Activated T-cell treated with anti-CD3 and anti-CD28 coated beads, Interleukin-2, amount 50 U/mL, for 72 hours (primary cell): ENCODE measurements around the gene ONECUT2. TPM values are rescaled to one million over a fixed set of nuclear protein-coding genes. Genes with fewer than 3 reads are reported as not detected.

ENCODE experiments used
- ATAC-seq, 2 donors: fragments of 150-1000 bp; cut with Tn5 transposase; replicated peaks in 1 of 2; 2 replicates each; pipeline ENCODE4 v1.10.0; 2021; ENCODE audit warnings: moderate library complexity in 2 of 2, mild to moderate bottlenecking in 1 of 2
- DNase-seq, 2 donors: peaks; one replicate each; pipeline ENCODE4 v3.0.0; 2021 to 2022; ENCODE audit warnings: mixed read lengths in 1 of 2
- H3K27ac Mint-ChIP-seq: one replicate; pipeline ENCODE4 v1.8.0; 2022; ENCODE audit warnings: mild to moderate bottlenecking, moderate library complexity, mixed read lengths
- H3K27me3 Mint-ChIP-seq: one replicate; pipeline ENCODE4 v1.8.0; 2022; ENCODE audit warnings: low read depth, mixed read lengths
- H3K36me3 Mint-ChIP-seq, 2 donors: one replicate each; pipeline ENCODE4 v1.8.0; 2022; ENCODE audit warnings: mixed read lengths in 2 of 2, mild to moderate bottlenecking in 1 of 2; ENCODE audit not compliant: insufficient read depth in 2 of 2
- H3K4me1 Mint-ChIP-seq: one replicate; pipeline ENCODE4 v1.8.0; 2022; ENCODE audit warnings: low read depth, mixed read lengths
- H3K4me3 Mint-ChIP-seq, 2 donors: one replicate each; pipeline ENCODE4 v1.8.0; 2022; ENCODE audit warnings: mild to moderate bottlenecking in 2 of 2, mixed read lengths in 2 of 2, moderate library complexity in 2 of 2
- H3K9me3 Mint-ChIP-seq, 2 donors: one replicate each; pipeline ENCODE4 v1.8.0; 2022; ENCODE audit warnings: mixed read lengths in 2 of 2
- total RNA-seq, 2 donors: library from RNA; stranded (reverse); gene quantifications; one replicate each; pipeline ENCODE4 v1.2.3, GENCODE V29; 2022

The ONECUT2 gene
- total RNA-seq, 2 donors from 2014 or later: 0.02 TPM

DNA sequence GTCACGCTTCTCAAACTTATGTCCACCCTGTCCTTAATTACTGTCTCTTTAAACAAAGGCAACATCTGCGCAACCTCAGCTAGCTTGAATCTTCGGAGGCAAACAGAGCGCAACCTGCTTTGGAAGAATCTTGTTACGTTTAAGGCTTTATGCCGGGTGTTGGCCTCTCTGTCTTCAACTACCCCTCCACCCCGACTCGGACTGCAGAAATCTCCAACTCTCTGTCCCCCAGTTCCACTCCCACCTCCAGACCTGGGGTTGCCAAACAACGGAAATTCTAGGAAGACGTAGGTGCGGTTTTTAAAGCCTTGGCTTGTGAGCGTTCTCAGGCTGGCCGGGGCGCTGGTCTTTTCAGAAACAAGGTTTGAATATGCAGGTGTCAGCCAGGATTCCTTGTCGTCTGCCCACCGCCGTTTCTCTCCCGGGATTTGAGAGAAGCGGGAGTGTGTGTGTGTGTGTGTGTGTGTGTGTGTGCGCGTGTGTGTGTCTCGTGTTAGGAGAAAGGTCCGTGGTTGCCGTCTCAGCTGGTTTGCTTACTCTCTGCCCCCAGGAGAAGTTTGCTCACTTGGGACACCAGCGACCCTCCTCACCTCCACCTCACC lies 1.1 kb upstream of the ONECUT2 start:
- no peak for ATAC-seq

DNA sequence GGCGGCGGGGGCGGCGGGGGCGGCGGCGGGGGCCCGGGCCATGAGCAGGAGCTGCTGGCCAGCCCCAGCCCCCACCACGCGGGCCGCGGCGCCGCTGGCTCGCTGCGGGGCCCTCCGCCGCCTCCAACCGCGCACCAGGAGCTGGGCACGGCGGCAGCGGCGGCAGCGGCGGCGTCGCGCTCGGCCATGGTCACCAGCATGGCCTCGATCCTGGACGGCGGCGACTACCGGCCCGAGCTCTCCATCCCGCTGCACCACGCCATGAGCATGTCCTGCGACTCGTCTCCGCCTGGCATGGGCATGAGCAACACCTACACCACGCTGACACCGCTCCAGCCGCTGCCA lies 644 bp downstream of the ONECUT2 start:
- ATAC-seq (no peak), DNase-seq (no peak)
- Mint-ChIP-seq H3K4me1 (peaks cover 36% of the 10 kb centered on the region), H3K9me3 (no peaks in the 10 kb centered on the region), H3K36me3 (peaks cover 7 to 10% of the 10 kb centered on the region in 2 donors), H3K27ac (no peak overlapping the region), H3K27me3 (peaks cover 85% of the 10 kb centered on the region), H3K4me3 (peak overlapping the region; percentile 81 to 84)

More for the DNA sequence above, 1.1 kb upstream of the ONECUT2 start:
- Mint-ChIP-seq H3K4me1 (peaks cover 39% of the 10 kb centered on the region), H3K9me3 (peaks cover 0 to 4% of the 10 kb centered on the region in 2 donors), H3K27me3 (peaks cover 89% of the 10 kb centered on the region), H3K27ac (no peak overlapping the region), H3K36me3 (peaks cover 11 to 16% of the 10 kb centered on the region in 2 donors), H3K4me3 (peak overlapping the region; percentile 74 to 76)
- DNase-seq: no peak

DNA sequence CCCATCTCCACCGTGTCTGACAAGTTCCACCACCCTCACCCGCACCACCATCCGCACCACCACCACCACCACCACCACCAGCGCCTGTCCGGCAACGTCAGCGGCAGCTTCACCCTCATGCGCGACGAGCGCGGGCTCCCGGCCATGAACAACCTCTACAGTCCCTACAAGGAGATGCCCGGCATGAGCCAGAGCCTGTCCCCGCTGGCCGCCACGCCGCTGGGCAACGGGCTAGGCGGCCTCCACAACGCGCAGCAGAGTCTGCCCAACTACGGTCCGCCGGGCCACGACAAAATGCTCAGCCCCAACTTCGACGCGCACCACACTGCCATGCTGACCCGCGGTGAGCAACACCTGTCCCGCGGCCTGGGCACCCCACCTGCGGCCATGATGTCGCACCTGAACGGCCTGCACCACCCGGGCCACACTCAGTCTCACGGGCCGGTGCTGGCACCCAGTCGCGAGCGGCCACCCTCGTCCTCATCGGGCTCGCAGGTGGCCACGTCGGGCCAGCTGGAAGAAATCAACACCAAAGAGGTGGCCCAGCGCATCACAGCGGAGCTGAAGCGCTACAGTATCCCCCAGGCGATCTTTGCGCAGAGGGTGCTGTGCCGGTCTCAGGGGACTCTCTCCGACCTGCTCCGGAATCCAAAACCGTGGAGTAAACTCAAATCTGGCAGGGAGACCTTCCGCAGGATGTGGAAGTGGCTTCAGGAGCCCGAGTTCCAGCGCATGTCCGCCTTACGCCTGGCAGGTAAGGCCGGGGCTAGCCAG lies 1.2 kb downstream of the ONECUT2 start:
- no peak for ATAC-seq
- Mint-ChIP-seq H3K9me3 (no peaks in the 10 kb centered on the region), H3K27ac (peak overlapping the region; percentile 47), H3K36me3 (peaks cover 7 to 10% of the 10 kb centered on the region in 2 donors), H3K4me1 (peaks cover 41% of the 10 kb centered on the region), H3K4me3 (peak overlapping the region; percentile 81 to 84), H3K27me3 (peaks cover 82% of the 10 kb centered on the region)
- no peak for DNase-seq

DNA sequence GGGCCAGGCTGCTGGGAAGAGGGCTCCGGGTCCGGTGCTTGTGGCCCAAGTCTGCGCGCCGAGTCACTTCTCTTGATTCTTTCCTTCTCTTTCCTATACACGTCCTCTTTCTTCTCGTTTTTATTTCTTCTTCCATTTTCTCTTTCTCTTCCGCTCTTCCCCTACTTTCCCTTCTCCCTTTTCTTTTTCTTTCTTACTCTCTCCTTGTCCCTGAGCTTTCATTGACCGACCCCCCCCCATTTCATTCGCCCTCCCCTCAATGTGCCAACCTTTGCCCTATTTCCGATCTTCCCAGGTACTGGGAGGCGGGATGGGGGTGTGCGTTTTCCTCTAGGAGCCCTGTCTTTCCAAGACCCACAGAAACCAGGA lies 1.8 kb downstream of the ONECUT2 start:
- Mint-ChIP-seq H3K4me3 (peak overlapping the region; percentile 81 to 84), H3K9me3 (no peaks in the 10 kb centered on the region), H3K36me3 (peaks cover 8 to 10% of the 10 kb centered on the region in 2 donors), H3K4me1 (peaks cover 45% of the 10 kb centered on the region), H3K27me3 (peaks cover 81% of the 10 kb centered on the region), H3K27ac (peak overlapping the region; percentile 47)
- ATAC-seq (no peak), DNase-seq (no peak)

DNA sequence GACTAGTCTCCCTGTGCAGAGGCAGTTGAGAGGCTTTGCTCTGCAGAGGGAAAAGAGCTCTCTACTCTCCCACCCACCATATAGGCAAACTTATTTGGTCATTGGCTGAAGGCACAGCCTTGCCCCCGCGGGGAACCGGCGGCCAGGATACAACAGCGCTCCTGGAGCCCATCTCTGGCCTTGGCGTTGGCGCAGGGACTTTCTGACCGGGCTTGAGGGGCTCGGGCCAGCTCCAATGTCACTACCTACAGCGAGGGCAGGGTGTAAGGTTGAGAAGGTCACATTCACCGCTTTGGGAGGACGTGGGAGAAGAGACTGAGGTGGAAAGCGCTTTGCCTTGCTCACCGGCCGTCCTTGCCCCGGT lies 2.2 kb downstream of the ONECUT2 start:
- Mint-ChIP-seq H3K27me3 (peaks cover 81% of the 10 kb centered on the region), H3K27ac (peak overlapping the region; percentile 47), H3K36me3 (peaks cover 8 to 10% of the 10 kb centered on the region in 2 donors), H3K4me1 (peaks cover 45% of the 10 kb centered on the region), H3K4me3 (peak overlapping the region; percentile 81 to 84), H3K9me3 (no peaks in the 10 kb centered on the region)
- DNase-seq (no peak), ATAC-seq (no peak)

DNA sequence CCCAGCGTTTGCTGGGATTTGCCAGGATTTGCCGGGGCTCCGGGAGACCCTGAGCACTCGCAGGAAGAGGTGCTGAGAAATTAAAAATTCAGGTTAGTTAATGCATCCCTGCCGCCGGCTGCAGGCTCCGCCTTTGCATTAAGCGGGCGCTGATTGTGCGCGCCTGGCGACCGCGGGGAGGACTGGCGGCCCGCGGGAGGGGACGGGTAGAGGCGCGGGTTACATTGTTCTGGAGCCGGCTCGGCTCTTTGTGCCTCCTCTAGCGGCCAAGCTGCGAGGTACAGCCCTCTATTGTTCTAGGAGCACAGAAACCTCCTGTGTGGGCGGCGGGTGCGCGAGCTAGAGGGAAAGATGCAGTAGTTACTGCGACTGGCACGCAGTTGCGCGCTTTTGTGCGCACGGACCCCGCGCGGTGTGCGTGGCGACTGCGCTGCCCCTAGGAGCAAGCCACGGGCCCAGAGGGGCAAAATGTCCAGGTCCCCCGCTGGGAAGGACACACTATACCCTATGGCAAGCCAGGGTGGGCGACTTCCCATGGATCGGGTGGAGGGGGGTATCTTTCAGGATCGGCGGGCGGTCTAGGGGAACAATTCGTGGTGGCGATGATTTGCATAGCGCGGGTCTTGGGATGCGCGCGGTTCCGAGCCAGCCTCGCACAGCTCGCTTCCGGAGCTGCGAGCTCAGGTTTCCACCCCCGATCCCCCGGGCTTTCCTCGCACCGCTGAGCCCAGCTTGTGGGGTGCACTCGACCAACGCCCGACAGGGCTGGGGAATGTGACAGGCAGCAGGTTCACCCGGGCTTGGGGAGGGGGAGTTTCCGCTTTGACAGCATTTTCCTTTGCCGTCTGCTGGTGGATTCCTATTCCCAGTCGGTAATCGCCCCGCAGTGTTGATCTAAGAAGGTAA lies 2.8 kb downstream of the ONECUT2 start:
- Mint-ChIP-seq H3K36me3 (peaks cover 8 to 10% of the 10 kb centered on the region in 2 donors), H3K4me1 (peaks cover 45% of the 10 kb centered on the region), H3K9me3 (no peaks in the 10 kb centered on the region), H3K4me3 (peak overlapping the region; percentile 81 to 84), H3K27ac (no peak overlapping the region), H3K27me3 (peaks cover 81% of the 10 kb centered on the region)
- ATAC-seq (peak; percentile 71 to 77), DNase-seq (peak; percentile 81 to 90)

DNA sequence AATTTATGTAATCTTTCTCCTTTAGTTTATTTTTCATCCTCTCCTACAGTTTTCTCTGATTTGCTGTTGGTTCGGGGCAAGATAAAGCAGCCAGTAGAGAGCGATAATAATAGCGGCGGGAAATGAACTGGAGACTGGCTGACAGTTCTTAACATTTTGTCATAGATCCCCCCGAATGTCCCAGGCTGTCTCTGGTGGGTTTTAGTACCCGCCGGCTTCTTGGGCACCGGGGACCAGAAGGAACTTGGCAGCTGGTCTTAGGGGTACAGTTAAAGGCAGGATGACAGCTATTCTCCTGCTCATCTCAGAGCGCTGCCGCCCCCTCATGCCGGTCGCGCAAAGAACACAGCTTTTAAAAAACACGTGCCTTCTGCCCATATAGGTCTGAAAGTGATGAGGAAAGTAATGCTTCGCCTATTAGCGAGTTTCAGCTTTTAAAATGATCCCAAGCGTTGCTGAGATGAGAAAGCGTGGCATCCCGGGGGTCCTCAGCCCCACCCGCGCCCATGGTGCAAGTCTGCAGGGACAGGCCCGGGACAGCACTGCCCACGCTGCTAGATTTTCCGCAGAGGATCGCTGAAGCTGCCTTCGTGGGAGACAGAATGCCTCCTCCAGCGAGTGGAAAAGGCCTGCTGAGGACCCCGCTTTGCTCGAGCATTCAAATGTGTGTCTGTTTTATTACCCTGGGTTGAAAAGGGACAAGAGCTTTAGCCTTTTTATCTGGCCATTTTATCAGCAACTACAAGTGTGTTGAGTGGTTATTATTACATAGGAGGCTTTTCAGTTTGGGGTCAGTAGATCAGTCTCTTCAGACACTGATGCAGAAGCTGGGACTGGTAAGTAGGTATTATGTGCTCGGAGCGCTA lies 3.8 kb downstream of the ONECUT2 start:
- Mint-ChIP-seq H3K27me3 (peaks cover 81% of the 10 kb centered on the region), H3K4me1 (peaks cover 45% of the 10 kb centered on the region), H3K4me3 (peak overlapping the region; percentile 81 to 84), H3K36me3 (peaks cover 8 to 10% of the 10 kb centered on the region in 2 donors), H3K9me3 (no peaks in the 10 kb centered on the region), H3K27ac (peak overlapping the region; percentile 26)
- ATAC-seq (no peak), DNase-seq (peak in 1 of 2 donors; percentile 23)

GRCh38 chr18:57439609-57439968 lies 4.4 kb downstream of the ONECUT2 start:
- Mint-ChIP-seq H3K36me3 (peaks cover 8 to 10% of the 10 kb centered on the region in 2 donors), H3K27ac (peak overlapping the region; percentile 34), H3K4me3 (peak overlapping the region; percentile 81 to 84), H3K9me3 (no peaks in the 10 kb centered on the region), H3K4me1 (peaks cover 45% of the 10 kb centered on the region), H3K27me3 (peaks cover 81% of the 10 kb centered on the region)
- DNase-seq (no peak), ATAC-seq (no peak)

- H3K27ac Mint-ChIP-seq: peak overlapping the region; percentile 34
- peaks cover 45% of the 10 kb centered on the region for H3K4me1 Mint-ChIP-seq
These were observed 4.8 kb downstream of the ONECUT2 start for GRCh38 chr18:57439985-57440330.

GRCh38 chr18:57440331-57441070 lies 5.3 kb downstream of the ONECUT2 start:
- Mint-ChIP-seq H3K36me3 (peaks cover 8 to 10% of the 10 kb centered on the region in 2 donors), H3K27me3 (peaks cover 88% of the 10 kb centered on the region), H3K27ac (no peak overlapping the region), H3K9me3 (no peaks in the 10 kb centered on the region), H3K4me1 (peaks cover 45% of the 10 kb centered on the region), H3K4me3 (peak overlapping the region; percentile 43 to 59)
- DNase-seq (no peak), ATAC-seq (no peak)

More at GRCh38 chr18:57439985-57440330, 4.8 kb downstream of the ONECUT2 start:
- DNase-seq: no peak
- no peak for ATAC-seq
- Mint-ChIP-seq H3K27me3 (peaks cover 83% of the 10 kb centered on the region), H3K36me3 (peaks cover 8 to 10% of the 10 kb centered on the region in 2 donors), H3K4me3 (peak overlapping the region; percentile 58 to 81), H3K9me3 (no peaks in the 10 kb centered on the region)

DNA sequence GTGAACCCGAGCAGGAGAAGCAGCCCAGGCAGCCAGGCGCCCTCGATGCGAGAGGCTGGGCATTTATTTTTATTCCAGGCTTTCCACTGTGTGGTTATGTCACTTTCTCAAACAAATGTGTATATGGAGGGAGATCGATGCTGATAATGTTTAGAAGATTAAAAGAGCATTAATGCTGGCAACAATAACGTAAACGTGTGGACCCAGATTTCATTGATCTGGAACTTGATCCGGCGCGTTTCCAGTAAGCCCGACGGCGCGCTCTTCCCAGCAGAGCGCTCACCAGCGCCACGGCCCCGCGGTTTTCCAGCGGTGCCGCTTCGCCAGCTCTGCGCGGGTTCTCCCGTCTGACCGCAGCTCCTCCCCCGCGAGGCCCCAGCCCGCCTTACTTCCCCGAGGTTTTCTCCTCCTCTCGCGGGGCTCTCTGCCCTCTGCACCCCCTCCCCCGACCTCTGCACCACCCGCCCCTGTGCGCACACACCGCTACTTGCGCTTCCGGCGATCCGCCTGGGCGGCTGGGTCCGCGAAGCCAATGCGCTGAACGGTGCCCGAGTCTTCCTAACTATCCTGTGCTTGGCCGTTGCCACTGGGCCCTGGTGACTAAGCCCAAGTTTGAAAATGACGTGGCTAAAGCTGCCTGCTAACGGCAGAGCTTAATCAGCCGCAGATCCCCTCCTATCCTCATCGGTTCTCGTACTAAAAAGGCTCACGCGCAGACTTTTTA lies 6.1 kb downstream of the ONECUT2 start:
- peaks cover 45% of the 10 kb centered on the region for H3K4me1 Mint-ChIP-seq
- H3K27me3 Mint-ChIP-seq: peaks cover 88% of the 10 kb centered on the region
- H3K36me3 Mint-ChIP-seq: peaks cover 7 to 8% of the 10 kb centered on the region in 2 donors
- peak; percentile 65 to 67 for ATAC-seq
- H3K9me3 Mint-ChIP-seq: no peaks in the 10 kb centered on the region
- peak; percentile 51 to 53 for DNase-seq
- peak overlapping the region; percentile 59 to 81 for H3K4me3 Mint-ChIP-seq
- no peak overlapping the region for H3K27ac Mint-ChIP-seq
